ENCODE measurements around the gene AP1B1. TPM values are rescaled to one million over a fixed set of nuclear protein-coding genes. Genes with fewer than 3 reads are reported as not detected.
"Not testable (repeated sequence)": the region's sequence is repeated elsewhere in the genome, so short reads cannot be mapped to it uniquely, and the experiment has no call there.

Gene AP1B1
- total RNA-seq, 1 experiment from 2014 or later, result 41.3 TPM

DNA sequence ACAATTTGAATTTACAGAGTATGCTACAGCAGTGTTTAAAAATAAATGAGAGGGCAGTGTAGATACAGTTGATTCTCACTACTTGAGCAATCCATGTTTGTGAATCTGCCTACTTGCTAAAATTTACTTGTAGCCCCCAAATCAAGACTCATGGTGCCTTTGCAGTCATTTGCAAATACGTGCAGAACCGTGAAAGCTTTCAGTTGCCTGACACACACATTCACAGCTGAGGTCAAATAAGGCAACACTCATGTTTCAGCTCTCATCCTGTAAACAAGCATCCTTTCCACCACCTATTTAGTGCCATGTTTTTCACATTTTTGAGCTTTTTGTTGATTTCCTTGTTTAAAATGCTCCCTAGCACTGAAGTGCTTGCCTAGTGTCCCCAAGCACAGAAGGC is 40.3 kb downstream of the AP1B1 start:
- no peaks in the 10 kb centered on the region for H3K9me3 ChIP-seq (replicated peaks)
- H3K27me3 ChIP-seq, result no peaks in the 10 kb centered on the region
- peaks cover 21% of the 10 kb centered on the region; the same call in 1 of the 2 replicates for H3K36me3 ChIP-seq
- no peak for DNase-seq
- H3K4me1 ChIP-seq, result peaks cover 26% of the 10 kb centered on the region
- H3K4me3 ChIP-seq, result no peak overlapping the region
- H3K27ac ChIP-seq, result no peak overlapping the region

DNA sequence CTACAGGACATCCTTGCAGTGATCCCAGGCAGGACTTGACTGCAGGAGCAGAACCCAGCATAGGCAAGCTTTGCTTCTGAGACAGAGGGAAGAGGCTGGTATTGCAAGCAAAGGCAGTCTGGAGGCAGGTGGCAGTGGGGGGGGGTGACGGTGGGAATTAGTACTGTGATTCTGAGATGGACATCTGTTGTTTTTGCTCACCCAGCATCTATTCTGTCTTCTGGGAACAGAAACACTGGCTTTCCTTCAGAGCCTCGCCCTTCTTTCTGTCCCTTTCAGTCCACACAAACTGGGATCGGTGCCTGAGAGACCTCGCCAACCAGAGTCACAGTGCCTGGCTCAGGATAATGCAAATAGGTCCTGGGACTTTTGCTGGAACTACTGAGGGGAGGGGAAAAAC is 41.7 kb downstream of the AP1B1 start:
- Histone ChIP-seq H3K4me3 (no peak overlapping the region), H3K27ac (peak overlapping the region; percentile 6; the same call in 1 of the 2 replicates), H3K4me1 (peaks cover 34% of the 10 kb centered on the region), H3K27me3 (no peaks in the 10 kb centered on the region), H3K36me3 (peaks cover 23% of the 10 kb centered on the region; the same call in 1 of the 2 replicates), H3K9me3 (replicated peaks) (no peaks in the 10 kb centered on the region)
- peak; percentile 54 to 72 for DNase-seq

DNA sequence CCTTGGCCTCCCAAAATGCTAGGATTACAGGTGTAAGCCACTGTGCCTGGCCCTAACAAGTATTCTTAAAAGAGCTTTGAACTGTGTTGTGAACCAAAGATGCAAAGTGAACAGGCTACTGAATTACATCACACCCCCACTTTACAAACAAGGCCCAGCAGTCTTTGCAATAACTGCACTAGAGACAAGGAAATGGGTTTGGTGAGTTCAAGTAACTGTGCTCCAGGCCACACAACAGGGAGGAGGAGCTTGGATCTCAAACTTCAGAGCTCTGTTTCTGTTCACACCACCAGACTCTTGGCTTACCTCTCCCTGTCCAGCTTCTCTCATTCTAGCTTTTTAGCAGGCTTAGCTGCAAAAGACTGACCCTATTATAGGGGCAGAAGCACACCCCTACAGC is 42.4 kb downstream of the AP1B1 start:
- H3K9me3 ChIP-seq (replicated peaks), result no peaks in the 10 kb centered on the region
- H3K27ac ChIP-seq, result peak overlapping the region; percentile 6; the same call in 1 of the 2 replicates
- peaks cover 34% of the 10 kb centered on the region for H3K4me1 ChIP-seq
- H3K36me3 ChIP-seq, result peaks cover 20% of the 10 kb centered on the region; the same call in 1 of the 2 replicates
- H3K4me3 ChIP-seq, result no peak overlapping the region
- DNase-seq, result no peak
- no peaks in the 10 kb centered on the region for H3K27me3 ChIP-seq

DNA sequence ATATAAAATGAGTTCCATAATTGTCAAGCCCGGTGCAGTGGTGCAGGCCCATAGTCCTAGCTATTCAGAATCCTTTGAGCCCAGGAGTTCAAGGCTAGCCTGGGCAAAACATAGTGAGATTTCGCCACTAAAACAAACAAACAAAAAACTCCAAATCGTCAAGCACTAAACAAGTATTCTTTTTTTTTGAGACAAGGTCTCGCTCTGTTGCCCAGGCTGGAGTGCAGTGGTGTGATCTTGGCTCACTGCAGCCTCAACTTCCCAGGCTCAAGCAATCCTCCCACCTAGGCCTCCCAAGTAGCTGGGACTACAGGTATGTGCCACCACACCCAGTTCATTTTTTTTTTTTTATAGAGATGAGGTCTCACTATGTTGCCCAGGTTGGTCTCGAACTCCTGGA is 43.5 kb downstream of the AP1B1 start:
- H3K4me3 ChIP-seq; H3K9me3 ChIP-seq (replicated peaks); DNase-seq; H3K27me3 ChIP-seq: not testable (repeated sequence)
- Histone ChIP-seq H3K27ac (peak overlapping the region; percentile 56), H3K4me1 (peaks cover 34% of the 10 kb centered on the region), H3K36me3 (peaks cover 18% of the 10 kb centered on the region; the same call in 1 of the 2 replicates)

DNA sequence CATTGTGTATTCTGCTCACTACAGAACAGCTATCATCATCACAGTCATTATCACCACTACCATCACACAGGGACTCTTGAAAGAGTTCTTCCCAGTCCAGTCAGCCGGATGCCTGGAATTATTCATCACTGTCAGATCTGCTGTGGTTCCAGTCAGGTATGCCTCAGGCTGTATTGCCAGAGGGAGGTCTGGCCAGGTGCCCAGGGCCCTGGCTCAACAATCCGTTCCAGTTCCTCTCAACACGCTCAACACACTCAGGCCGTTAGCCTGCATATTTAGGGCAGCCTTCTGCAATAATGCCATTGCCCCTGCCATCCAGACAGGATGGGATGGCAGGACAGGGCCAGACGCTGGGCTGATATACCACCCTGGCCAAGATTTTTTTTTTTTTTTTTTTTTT is 44.2 kb downstream of the AP1B1 start:
- Histone ChIP-seq H3K9me3 (replicated peaks) (no peaks in the 10 kb centered on the region), H3K4me3 (no peak overlapping the region), H3K36me3 (peaks cover 18% of the 10 kb centered on the region; the same call in 1 of the 2 replicates), H3K4me1 (peaks cover 34% of the 10 kb centered on the region), H3K27ac (peak overlapping the region; percentile 56), H3K27me3 (no peaks in the 10 kb centered on the region)
- peak; percentile 78 to 88 for DNase-seq

DNA sequence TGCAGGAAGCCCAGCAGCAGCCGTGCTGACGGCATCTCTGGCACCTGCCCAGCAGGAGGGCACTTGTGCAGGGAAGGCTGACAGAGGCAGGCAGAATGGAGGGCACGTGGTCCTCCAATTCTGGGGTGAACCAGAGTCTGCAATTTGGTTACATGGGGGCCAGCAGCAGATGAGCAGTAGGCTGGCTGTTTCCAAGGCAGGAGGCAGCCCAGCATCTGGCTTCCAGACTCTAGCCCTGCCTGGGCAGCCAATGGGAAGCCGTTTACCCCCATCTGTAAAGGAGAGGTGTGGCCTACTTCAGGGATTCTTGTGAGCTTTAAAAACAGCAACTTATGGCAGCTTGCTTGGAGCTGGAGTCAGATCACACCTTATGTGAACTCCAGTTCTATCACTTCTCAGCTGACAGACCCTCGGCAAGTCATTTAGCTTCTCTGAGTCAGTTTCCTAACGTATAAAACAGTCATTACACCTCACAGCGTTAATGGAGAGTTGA is 45.0 kb downstream of the AP1B1 start:
- Histone ChIP-seq H3K27me3 (no peaks in the 10 kb centered on the region), H3K27ac (peak overlapping the region; percentile 56), H3K4me1 (peaks cover 34% of the 10 kb centered on the region), H3K36me3 (peaks cover 17% of the 10 kb centered on the region; the same call in 1 of the 2 replicates), H3K9me3 (replicated peaks) (no peaks in the 10 kb centered on the region), H3K4me3 (no peak overlapping the region)
- peak; percentile 33 to 57 for DNase-seq

DNA sequence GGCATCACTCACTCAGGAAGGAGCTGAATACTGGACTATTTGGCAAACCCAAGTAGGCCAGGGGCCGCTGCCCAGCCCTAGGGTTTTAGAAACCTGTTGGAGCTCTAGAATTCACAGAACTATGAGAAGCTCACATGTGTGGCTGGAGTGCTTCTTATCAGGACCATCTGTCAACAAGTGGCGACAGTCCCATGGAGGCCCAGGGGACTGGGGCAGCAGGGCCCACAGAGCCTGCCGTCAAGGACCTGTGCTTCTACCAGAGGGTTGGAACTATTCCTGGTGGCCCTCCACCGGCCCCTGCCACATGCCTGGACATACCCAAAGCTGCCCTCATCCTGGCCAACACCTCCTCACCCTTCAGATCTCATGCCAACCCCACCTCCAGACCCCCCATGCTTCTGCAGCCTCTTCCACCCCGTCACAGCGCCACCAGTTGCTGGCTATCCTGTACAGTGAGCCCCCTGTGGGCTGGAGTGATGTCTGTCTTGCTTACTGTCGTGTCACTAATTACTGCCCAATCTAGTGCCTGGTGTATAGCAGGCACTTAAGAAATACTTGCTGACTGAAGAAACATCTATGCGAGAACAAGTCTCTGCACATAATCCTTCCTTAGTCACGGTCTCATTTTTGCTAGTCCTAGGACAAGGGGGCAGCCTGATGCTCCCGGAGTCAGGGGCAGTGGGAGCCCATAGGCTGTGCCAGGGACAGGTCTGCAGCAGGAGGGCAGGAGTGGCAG is 45.6 kb downstream of the AP1B1 start:
- peaks cover 13% of the 10 kb centered on the region; the same call in 1 of the 2 replicates for H3K36me3 ChIP-seq
- H3K4me1 ChIP-seq, result peaks cover 34% of the 10 kb centered on the region
- no peak overlapping the region for H3K4me3 ChIP-seq
- peak overlapping the region; percentile 56; the same call in 1 of the 2 replicates for H3K27ac ChIP-seq
- peak in 1 of 2 experiments; percentile 17 for DNase-seq
- H3K27me3 ChIP-seq, result no peaks in the 10 kb centered on the region
- no peaks in the 10 kb centered on the region for H3K9me3 ChIP-seq (replicated peaks)

DNA sequence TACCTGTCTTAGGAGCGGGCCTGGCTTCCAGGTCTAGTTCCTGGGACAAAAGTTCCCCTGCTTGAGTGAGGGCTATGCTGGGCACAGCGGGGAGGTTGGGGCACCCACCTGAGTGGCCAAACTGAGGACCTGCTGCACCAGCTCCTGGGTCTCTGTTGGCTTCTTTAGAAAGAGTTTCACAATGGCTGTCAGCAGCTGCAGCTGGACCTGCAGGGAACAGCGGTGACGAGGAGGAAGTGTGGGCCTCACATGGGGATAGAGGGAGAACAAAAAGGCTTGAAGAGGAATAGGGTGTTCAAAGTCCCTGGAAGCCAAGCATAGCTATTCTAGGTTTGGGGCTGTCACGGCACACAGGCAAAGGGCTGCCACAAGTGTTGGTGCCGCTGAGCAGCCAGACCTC is 46.2 kb downstream of the AP1B1 start:
- no peaks in the 10 kb centered on the region for H3K27me3 ChIP-seq
- H3K4me1 ChIP-seq, result peaks cover 33% of the 10 kb centered on the region
- H3K27ac ChIP-seq, result no peak overlapping the region
- no peaks in the 10 kb centered on the region for H3K9me3 ChIP-seq (replicated peaks)
- DNase-seq, result no peak
- no peak overlapping the region for H3K4me3 ChIP-seq
- H3K36me3 ChIP-seq, result peaks cover 9% of the 10 kb centered on the region; the same call in 1 of the 2 replicates

DNA sequence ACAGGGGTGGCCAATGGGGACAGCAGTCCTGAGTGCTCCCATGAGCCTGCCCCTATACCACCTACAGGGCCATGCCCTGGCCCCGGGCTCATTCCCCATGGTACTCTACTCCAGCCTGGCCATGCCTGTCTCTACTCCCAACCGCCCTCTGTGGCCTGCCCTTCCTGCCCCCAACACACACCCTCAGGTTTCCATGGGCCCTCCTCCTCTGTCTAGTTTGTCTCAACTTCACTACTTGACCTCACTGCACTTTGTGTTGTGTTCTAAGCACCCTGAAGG is 46.6 kb downstream of the AP1B1 start:
- no peak for DNase-seq
- H3K4me3 ChIP-seq, result no peak overlapping the region
- H3K27me3 ChIP-seq, result no peaks in the 10 kb centered on the region
- H3K9me3 ChIP-seq (replicated peaks), result no peaks in the 10 kb centered on the region
- no peak overlapping the region for H3K27ac ChIP-seq
- H3K4me1 ChIP-seq, result peaks cover 29% of the 10 kb centered on the region
- H3K36me3 ChIP-seq, result peaks cover 9% of the 10 kb centered on the region; the same call in 1 of the 2 replicates

DNA sequence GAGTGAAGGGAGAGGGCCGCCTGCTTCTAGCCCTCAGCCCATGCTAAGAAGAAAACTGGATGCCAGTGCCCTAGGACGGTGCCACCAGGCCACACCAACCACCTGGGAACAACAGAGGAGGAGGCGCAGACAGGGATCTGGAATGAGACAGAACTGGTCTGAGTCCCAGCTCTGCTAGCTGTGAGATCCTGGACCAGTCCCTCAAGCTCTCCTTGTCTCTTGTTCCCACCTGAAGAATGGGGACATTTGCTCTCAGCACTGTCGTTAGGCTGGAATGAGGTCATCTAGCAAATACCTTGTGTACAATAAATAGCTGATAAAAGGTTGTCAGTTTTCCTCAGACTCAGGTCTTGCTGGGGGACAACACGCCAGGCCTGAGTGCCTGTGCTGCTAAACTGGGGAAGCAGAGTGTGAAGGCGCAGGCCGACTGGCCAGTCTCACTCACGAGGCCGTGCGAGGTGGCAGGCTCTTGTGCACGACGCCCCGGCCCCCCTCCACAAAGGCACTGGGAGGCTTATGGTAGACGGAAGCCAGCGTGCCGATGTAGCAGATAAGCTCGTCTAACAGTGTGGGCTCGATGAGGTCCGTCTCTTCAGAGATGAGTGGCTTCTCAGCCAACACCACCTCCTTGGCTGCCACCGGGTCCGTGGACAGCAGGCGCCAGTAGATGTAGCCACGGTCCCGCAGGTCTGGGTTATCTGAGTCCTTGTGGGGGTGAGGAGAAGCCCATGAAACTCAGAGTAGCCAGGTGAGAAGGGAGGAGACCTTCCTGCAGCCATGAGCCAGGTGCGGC is 47.1 kb downstream of the AP1B1 start:
- H3K4me1 ChIP-seq, result peaks cover 25% of the 10 kb centered on the region

DNA sequence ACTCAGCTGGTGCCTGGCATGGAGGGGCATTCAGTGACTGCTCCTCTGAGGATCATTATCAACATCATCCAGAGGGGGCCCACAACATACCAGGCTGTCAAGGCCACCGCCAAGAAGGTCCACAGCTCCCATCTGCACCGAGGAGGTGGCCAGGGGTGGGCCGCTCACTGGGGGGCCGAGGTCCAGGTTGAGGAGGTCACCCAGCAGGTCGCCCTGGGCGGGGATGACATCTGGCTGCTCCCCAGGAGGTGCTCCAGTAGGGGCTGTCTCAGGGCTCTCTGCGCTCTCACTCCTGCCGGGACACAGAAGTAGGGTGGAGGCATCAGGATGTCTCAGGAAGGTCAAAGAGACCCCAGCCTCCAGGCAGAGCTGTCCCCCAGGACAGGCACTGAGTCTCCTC is 47.8 kb downstream of the AP1B1 start:
- H3K4me3 ChIP-seq, result no peak overlapping the region
- H3K9me3 ChIP-seq (replicated peaks), result no peaks in the 10 kb centered on the region
- DNase-seq, result no peak
- H3K4me1 ChIP-seq, result peaks cover 23% of the 10 kb centered on the region
- H3K36me3 ChIP-seq, result peaks cover 9% of the 10 kb centered on the region; the same call in 1 of the 2 replicates
- no peak overlapping the region for H3K27ac ChIP-seq
- no peaks in the 10 kb centered on the region for H3K27me3 ChIP-seq

More for the DNA sequence above, 47.1 kb downstream of the AP1B1 start:
- DNase-seq, result no peak
- Histone ChIP-seq H3K9me3 (replicated peaks) (no peaks in the 10 kb centered on the region), H3K4me3 (no peak overlapping the region), H3K27me3 (no peaks in the 10 kb centered on the region), H3K27ac (no peak overlapping the region), H3K36me3 (peaks cover 9% of the 10 kb centered on the region; the same call in 1 of the 2 replicates)

DNA sequence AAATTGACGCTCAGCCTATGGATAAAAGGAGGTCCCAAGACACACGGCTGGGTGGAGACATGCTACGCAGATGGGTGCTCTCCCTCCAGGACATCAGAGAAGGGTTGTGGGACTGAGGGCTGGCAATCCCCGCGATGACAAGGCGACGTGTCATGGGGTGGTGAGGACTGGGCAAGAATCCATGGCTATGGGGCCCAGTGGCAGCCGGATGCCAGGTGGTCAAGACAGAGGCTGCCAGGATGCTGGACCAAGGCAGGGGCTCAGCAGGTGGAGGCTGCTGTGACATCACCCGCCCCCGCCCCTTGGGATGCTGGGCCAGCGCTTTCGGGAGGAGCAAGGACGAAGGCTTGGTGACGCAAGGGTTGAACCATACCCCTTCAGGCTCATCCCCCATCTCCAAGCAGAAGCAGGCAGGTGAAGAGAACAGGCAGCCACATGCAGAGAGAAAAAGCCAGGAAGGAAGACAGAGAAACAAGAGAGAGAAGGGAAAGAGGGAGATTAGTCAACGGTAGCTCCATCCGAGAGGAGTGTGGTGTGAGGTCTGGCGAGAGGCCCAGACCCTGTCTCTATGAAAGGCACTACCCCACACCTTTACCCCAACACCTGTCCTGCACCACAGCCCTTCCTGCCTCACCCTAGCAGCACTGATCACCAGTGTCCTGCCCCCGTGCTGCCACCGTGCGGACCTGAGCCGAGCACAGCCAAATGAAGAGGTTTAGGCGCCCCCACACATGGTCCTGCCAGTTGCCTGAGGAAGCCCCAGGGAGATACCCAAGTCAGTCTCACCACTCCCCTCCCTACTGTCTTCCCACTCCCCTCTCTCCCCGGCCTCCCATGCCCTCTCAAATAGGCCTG is 48.8 kb downstream of the AP1B1 start:
- no peak for DNase-seq
- peaks cover 9% of the 10 kb centered on the region; the same call in 1 of the 2 replicates for H3K36me3 ChIP-seq

DNA sequence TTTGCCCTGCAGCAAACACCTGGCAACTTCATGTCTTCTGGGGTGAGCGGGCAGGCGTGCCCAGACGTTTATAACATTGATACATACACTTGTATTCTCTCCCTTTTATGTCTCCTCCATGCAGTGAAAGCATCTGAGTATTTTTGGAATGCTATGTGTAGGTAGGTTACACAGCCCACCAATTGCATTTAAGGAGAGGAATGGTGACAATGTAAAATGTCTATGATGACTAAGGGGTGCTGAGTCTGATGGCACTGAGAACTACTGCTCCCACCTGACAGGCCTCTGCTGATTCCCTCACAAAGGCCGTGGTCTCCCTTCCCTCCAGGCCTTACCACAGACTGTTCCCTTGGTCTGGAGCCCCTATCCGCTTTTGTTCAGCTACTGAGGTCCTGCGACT is 50.0 kb downstream of the AP1B1 start:
- peaks cover 9% of the 10 kb centered on the region; the same call in 1 of the 2 replicates for H3K36me3 ChIP-seq

More for the DNA sequence above, 48.8 kb downstream of the AP1B1 start:
- H3K9me3 ChIP-seq (replicated peaks), result no peaks in the 10 kb centered on the region
- H3K27ac ChIP-seq, result no peak overlapping the region
- H3K4me1 ChIP-seq, result peaks cover 20% of the 10 kb centered on the region
- H3K27me3 ChIP-seq, result no peaks in the 10 kb centered on the region
- H3K4me3 ChIP-seq, result no peak overlapping the region

DNA sequence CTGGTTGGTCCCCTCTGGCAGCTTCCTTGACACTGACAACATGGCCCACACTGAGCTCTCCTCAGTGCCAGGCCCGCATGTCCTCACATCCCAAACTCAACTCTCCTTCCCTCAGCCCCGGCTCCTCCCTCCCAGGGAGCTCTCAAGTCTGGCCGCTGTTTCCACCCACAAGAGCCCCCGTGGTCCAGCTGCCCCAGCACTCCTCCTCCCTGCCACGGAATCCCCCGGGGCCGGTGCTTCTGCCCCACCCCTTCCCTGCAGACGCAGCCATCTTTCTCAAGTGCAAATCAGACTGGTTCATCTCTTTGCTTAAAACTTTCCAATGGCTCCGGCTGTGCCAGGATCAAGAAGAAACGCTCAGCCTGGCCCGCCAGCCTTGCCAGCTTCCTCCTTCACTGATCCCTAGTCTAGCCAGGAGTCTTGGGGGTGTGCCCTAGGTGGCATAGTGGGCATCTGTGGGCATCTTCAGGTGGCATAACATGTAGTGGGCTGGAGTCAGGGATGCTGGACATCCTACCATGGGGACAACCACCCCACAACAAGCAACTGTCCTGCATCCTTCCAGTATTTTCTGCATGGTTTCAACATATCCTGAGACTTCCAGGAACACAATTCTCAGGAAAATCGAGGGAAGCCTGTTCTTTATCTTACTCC is 50.6 kb downstream of the AP1B1 start:
- no peaks in the 10 kb centered on the region for H3K27me3 ChIP-seq
- no peak overlapping the region for H3K4me3 ChIP-seq
- peaks cover 9% of the 10 kb centered on the region; the same call in 1 of the 2 replicates for H3K36me3 ChIP-seq
- H3K27ac ChIP-seq, result no peak overlapping the region
- H3K9me3 ChIP-seq (replicated peaks), result no peaks in the 10 kb centered on the region
- peaks cover 5% of the 10 kb centered on the region for H3K4me1 ChIP-seq
- no peak for DNase-seq

More for the DNA sequence above, 50.0 kb downstream of the AP1B1 start:
- Histone ChIP-seq H3K4me3 (no peak overlapping the region), H3K27ac (no peak overlapping the region), H3K9me3 (replicated peaks) (no peaks in the 10 kb centered on the region), H3K27me3 (no peaks in the 10 kb centered on the region), H3K4me1 (peaks cover 11% of the 10 kb centered on the region)
- DNase-seq, result no peak

All from SJCRH30 (cell line).